NCI-H2107 treated with DMSO at 0.1 percent for 48 hours (cell line): Measurements from ENCODE around the gene RNF113B.

ENCODE experiments used
- DNase-seq: peaks from one replicate; lab custom pipeline; 2025; ENCODE audit not compliant: unreplicated experiment; lab: John Stamatoyannopoulos, UW

The RNF113B gene

GRCh38 chr13:98176777-98177608, at the start of gene RNF113B:
TSS of gene RNF113B (minus strand) at chr13:98177269. CDS start at chr13:98177236, 33 bp downstream.
- DNase-seq: no peak

GRCh38 chr13:98226496-98226895, 49.4 kb upstream of the RNF113B start:
- DNase-seq: no peak

DNA sequence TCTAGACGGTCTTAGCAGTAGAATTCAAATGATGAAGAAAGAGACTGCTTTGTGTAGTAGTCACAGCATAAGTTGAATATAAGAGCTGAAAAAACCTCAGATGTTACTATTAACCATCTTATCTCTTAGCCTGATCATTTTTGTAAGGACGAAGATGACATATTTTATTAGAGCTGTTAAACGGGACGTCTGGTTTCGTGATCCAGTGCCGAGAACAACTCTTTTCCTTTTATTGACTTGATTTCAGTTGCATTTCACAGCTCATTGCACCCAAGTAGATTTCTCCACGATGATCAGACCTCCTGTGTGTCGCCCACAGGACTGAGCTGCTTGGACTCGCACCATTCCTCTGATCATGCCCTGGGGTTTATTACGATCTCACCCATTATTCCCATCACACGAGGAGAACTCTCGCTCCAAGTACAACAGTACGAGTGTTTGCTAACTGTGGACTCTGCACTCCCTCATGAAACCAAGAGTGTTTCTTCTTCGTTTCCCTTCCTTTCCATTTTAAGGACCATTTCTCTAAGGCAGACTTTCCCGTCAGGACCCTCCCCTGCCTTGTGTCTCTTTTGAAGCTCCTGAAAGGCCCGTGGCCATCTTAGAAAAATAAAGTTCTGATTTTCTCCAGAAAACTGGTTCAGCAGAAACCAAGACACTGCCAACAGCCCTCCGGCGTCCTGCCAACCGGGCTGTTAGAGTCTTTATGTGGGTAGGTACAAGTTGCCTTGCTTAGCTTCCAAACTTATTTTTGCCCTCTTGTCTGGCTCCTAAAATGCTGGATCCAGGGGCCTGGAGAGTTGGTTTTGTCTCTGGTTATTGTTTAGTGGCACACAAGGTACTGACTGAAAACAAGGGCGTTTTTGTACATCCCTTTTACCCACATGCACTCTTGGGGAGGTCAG, 48.2 kb upstream of the RNF113B start:
- no peak for DNase-seq

DNA sequence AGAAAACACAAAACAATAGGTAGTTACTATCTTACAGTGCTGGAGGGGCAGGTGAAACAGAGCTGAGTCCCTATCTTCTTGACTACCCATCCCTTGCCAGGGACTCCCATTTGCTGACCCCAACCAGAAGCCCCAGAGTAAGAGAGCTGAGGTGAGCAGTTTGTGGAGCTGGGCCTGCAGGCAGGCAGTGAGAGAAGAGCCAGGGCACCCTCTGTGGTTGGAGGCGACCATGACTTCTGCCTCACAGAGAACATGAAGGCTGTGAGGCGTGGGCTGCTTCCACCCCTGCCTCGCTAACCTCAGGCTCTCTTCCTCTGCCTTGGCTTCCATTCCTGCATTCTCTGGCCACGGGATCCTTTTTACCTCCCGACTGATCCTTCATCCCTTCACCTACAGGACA, 47.5 kb upstream of the RNF113B start:
- no peak for DNase-seq

DNA sequence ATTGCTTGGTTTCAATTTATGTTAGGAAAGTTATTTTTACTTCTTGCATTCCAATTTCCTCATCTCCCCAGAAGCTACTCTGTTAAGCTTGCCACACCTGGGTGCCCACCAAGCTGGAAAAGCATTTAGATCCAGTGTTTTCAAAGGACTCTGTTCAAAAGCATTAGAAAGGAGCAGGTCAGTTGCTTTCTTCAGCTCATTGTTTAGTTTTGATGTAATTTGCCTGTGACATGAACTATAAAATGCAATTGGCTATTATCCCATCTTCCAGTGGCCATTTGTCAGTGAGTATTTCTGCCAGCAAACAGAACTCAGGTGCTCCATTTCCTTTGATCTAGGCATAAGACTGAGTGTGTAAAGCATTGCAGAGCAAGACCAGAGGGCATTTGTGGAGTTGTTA, 46.7 kb upstream of the RNF113B start:
- no peak for DNase-seq

- no peak for DNase-seq
These were observed 45.7 kb upstream of the RNF113B start for GRCh38 chr13:98222816-98223215.

- no peak for DNase-seq
These were observed 45.0 kb upstream of the RNF113B start for GRCh38 chr13:98222081-98222554.

GRCh38 chr13:98221234-98221633, 44.2 kb upstream of the RNF113B start:
- peak; percentile 71 for DNase-seq

DNA sequence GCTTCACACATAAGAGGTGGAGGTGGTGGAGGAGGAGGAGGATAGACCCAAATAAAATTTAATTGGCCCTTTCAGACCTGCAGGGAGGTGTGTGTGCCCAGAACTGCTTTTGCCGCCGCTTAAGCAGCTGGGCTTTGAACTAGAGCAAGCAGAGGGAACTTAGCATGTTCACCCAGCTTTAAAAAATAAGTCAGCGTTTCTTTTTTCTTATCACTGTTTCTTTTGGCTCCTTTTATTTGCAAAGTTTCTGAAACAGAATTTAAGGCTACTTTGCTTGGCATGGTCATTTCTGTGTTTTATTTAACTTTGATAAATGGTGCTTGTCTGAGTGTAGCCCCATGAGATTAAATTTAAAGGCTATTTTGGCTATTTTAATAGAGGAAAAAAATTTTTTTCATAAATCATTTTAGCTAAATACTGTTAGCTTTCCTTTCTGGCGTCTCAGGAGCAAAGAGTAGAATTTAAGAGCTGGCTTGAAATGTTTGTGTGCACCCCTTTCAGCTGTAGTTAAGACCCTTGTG, 43.3 kb upstream of the RNF113B start:
- DNase-seq: no peak

- DNase-seq: no peak
These were observed 42.6 kb upstream of the RNF113B start for GRCh38 chr13:98219685-98220084.

GRCh38 chr13:98217597-98217996, 40.5 kb upstream of the RNF113B start:
- no peak for DNase-seq

DNA sequence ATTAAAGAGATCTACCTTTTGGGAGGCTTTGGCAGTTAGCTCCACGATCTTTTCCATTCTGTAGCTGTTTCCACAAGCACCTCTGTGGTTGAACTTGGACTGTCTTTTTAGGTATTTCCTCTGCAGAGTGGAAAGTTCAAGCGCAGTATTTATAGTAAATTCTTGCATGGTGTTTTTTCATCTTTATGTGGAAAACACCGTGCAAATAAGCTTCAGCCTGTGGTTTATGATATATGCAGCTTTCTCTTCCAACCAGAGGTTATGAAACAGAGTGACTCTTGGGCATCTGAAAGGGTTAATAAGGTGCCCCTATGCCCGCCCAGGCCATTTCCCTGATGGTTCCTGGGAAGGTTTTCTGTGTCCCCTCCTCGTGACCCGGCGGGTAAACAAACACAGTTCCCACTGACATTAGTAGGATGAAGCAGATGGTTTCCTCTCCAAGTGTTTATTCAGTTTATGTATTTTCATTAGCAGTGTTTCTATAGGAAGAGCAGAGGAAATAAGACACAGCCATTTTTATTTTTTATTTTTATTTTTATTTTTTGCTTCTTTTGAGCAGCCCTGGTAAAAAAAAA, 39.7 kb upstream of the RNF113B start:
- DNase-seq: no peak

DNA sequence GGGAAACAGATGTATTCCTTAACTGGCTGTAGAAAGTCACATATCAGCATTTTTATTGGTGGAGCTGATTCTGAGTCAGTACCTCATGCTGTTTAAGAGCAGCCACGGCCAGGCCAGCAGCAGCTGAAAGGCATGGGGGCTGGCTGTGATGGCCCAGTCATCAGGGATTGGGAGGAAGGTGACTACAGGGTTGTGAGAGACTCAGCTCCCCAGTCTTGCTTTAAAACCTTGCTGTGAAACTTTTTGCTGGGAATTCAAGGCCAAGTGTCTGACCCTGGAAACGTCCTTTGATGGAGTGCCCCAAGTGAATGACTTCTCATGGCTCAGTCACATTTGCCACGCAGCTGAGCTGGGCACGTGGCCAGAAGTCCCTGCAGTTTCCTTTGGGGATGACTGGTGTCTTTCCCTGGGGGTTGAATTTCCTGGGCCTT, 39.1 kb upstream of the RNF113B start:
- DNase-seq: no peak

DNA sequence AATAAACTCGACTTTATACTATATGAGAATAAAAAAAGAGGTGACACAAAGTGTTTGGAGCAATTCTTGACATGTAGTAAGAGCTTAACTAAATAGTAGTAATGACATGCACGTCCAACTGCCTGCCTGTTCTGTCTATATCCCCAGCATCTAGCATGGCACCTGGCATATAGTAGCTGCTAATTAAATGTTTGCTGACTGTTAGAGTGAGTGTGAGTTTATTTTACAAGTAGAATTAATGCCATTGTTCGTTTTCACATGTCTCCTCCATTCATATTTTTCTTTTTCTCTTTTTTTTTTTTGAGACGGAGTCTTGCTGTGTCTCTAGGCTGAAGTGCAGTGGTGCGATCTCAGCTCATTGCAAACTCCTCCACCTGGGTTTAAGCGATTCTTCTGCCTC, 38.4 kb upstream of the RNF113B start:
- DNase-seq: no peak

GRCh38 chr13:98214707-98215106, 37.6 kb upstream of the RNF113B start:
- DNase-seq: peak; percentile 48

GRCh38 chr13:98214008-98214643, 37.1 kb upstream of the RNF113B start:
- peak; percentile 17 for DNase-seq

DNA sequence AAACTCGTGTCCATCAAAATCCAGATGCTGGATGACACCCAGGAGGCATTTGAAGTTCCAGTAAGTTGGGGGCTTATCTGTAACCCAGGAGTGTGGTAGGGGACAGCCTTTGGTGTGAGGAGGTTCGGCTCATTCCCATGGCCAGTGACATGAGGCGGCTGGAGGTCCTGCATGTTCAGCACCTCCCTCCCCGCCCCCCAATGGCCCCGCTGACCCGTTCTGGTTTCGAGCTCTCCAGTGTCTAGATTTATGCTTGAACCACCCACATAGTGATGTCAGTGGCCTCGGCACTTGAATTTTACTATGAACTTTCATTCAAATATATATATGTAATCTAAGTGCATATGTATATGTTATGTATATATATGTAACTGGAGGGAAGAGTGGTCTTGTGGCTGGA, 36.3 kb upstream of the RNF113B start:
- DNase-seq: no peak

DNA sequence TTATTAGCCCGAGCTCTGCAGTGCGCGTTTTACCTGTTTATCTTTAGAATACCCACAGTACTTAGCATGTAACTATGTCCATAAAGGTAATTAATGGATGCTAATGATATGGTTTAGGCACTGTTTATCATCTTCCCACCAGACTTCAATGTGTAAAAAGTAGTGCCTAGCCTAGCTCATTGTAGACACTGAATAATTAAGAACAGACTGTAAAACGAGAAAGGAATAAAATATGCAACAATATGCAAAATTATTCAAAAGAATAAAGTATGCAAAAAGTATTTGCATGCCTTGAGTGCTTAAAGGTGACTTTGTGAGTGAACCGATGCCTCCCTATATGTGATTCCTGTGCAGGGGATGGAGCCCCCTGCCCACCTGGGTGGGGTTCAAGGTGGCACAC, 35.7 kb upstream of the RNF113B start:
- no peak for DNase-seq

- DNase-seq: no peak
These were observed 31.5 kb upstream of the RNF113B start for GRCh38 chr13:98208606-98209005.

GRCh38 chr13:98207416-98207815, 30.3 kb upstream of the RNF113B start:
- DNase-seq: no peak

DNA sequence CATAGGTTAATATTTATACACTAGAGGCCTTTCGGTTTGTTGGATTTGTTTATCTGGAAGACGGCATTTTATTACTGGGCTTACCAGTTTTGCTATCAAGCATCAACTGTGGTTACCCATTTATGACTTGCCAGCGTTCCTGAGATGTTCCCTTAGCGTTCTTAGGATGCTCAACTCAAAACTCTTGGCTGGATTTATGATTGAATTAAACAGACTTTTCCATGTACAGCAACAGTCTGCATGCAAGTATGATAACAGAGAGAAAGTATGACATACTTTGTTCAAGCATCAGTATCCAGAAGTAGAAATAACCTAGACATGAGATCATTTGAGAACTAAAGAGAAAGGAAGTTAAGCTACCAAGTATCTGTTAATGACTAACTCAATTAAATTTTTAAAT, 29.9 kb upstream of the RNF113B start:
- no peak for DNase-seq
